Measurements from ENCODE around the gene HLA-DRA.

Gene HLA-DRA

GRCh38 chr6:32483968-32484613 is 44.4 kb downstream of the HLA-DRA start:
- DNase-seq, result no peak

- no peak for DNase-seq
Observed at GRCh38 chr6:32484614-32484998, 44.9 kb downstream of the HLA-DRA start.

DNA sequence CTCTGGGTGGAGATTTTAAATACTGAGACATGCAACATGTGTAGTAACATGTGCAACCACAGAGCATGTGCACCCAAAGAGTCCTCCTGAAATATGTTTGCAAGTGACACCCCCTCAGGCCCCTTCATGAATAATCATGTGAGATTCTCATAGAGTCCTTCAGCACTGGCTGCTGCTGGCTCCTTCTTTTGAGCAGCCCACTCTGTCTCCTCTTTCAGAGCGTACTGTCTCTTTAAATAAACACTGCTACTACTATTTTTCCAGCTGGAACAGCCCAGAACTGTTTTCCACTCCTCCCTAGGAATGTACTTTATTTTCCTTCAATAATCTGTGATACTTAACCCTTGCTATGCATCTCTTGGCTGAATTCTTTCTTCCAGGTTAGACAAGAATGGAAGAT is 48.4 kb downstream of the HLA-DRA start:
- no peak for DNase-seq

- DNase-seq, result no peak
Observed at GRCh38 chr6:32491700-32492099, 52.0 kb downstream of the HLA-DRA start.

- DNase-seq, result no peak
Observed at GRCh38 chr6:32492351-32492750, 52.7 kb downstream of the HLA-DRA start.
